SK-N-SH (cell line): ENCODE results near the gene DOK4. TPM values are rescaled to one million over a fixed set of nuclear protein-coding genes. Genes with fewer than 3 reads are reported as not detected.
A peak's percentile ranks its signal among the peaks of the same experiment; 100 is the strongest.

ENCODE experiments used
- CTCF ChIA-PET: fragments of 300-600, 350-600 bp; formaldehyde crosslinking; extraction: SDS; loops from one replicate; lab custom pipeline; 2021; lab: Yijun Ruan, JAX
- POLR2A ChIA-PET: fragments of 350-600 bp; sonication (Branson Sonifier 250); formaldehyde crosslinking; extraction: SDS; loops from one replicate; lab custom pipeline; 2020; ENCODE audit warnings: antibody characterized with exemption, inconsistent platforms; lab: Yijun Ruan, JAX
- DNase-seq: peaks from one replicate; pipeline ENCODE4 v3.0.0; 2012
- H2AFZ ChIP-seq: fragments of 200-600 bp; sonication (generic); 2 replicates; pipeline ENCODE4 v1.8.1; 2016; ENCODE audit warnings: antibody characterized with exemption, mild to moderate bottlenecking, low read depth
- H3F3A ChIP-seq: fragments of 200-600 bp; sonication (generic); replicated peaks from 2 replicates; pipeline ENCODE3; 2016; ENCODE audit warnings: antibody characterized with exemption, mild to moderate bottlenecking; ENCODE audit not compliant: insufficient read depth
- H3K27ac ChIP-seq, 2 experiments: fragments of 200-500 bp in 1 of 2; fragments of 200-600 bp in 1 of 2; sonication (Bioruptor generic) in 1 of 2; sonication (generic), shearing (Covaris generic) in 1 of 2; 2 replicates each; pipeline versions ENCODE4 v1.5.1 to v1.6.1; 2014 to 2016; ENCODE audit warnings: low read depth in 2 of 2, inconsistent platforms in 1 of 2, low read length in 1 of 2, mild to moderate bottlenecking in 1 of 2, mixed read lengths in 1 of 2
- H3K27me3 ChIP-seq: fragments of 200-600 bp; sonication (generic), shearing (Covaris generic); 2 replicates; pipeline ENCODE4 v1.6.1; 2016; ENCODE audit warnings: mixed run types; ENCODE audit not compliant: insufficient read depth
- H3K36me3 ChIP-seq, 2 experiments: fragments of 200-500 bp in 1 of 2; fragments of 200-600 bp in 1 of 2; sonication (Bioruptor generic) in 1 of 2; sonication (generic) in 1 of 2; replicated peaks in 1 of 2; 2 replicates each; pipeline versions ENCODE3 to v1.5.1; 2014 to 2016; ENCODE audit warnings: low read length in 1 of 2, mild to moderate bottlenecking in 1 of 2; ENCODE audit not compliant: insufficient read depth in 2 of 2, control insufficient read depth in 1 of 2
- H3K4me1 ChIP-seq, 2 experiments: fragments of 200-500 bp in 1 of 2; fragments of 200-600 bp in 1 of 2; sonication (Bioruptor generic) in 1 of 2; sonication (generic), shearing (Covaris generic) in 1 of 2; 2 replicates each; pipeline versions ENCODE4 v1.5.1 to v1.6.1; 2014 to 2016; ENCODE audit warnings: low read depth in 1 of 2, low read length in 1 of 2, mixed run types in 1 of 2; ENCODE audit not compliant: insufficient read depth in 2 of 2, control insufficient read depth in 1 of 2
- H3K4me2 ChIP-seq: fragments of 200-600 bp; sonication (generic), shearing (Covaris generic); 2 replicates; pipeline ENCODE4 v1.6.1; 2017; ENCODE audit warnings: mixed run types
- H3K4me3 ChIP-seq, 2 experiments: fragments of 200-500 bp in 1 of 2; fragments of 200-600 bp in 1 of 2; sonication (Bioruptor generic) in 1 of 2; sonication (generic), shearing (Covaris generic) in 1 of 2; 2 replicates each; pipeline versions ENCODE4 v1.5.1 to v1.8.1; 2014 to 2016; ENCODE audit warnings: low read depth in 2 of 2, inconsistent platforms in 1 of 2, low read length in 1 of 2, mild to moderate bottlenecking in 1 of 2, mixed read lengths in 1 of 2, moderate library complexity in 1 of 2
- H3K79me2 ChIP-seq: fragments of 200-600 bp; sonication (generic); 2 replicates; pipeline ENCODE4 v1.8.1; 2017; ENCODE audit warnings: mild to moderate bottlenecking; ENCODE audit not compliant: insufficient read depth
- H3K9ac ChIP-seq: fragments of 200-600 bp; sonication (generic); 2 replicates; pipeline ENCODE4 v1.6.1; 2017; ENCODE audit warnings: mixed run types
- H3K9me2 ChIP-seq: fragments of 200-600 bp; sonication (generic); 2 replicates; pipeline ENCODE4 v1.6.1; 2017; ENCODE audit warnings: mixed run types
- H3K9me3 ChIP-seq: fragments of 200-600 bp; sonication (generic); 2 replicates; pipeline ENCODE4 v1.6.1; 2017; ENCODE audit warnings: mixed run types, mild to moderate bottlenecking, moderate library complexity
- H4K20me1 ChIP-seq: fragments of 200-600 bp; sonication (generic); 2 replicates; pipeline ENCODE4 v1.6.1; 2017; ENCODE audit warnings: mild to moderate bottlenecking, mixed run types; ENCODE audit not compliant: insufficient read depth
- CTCF ChIP-seq: fragments of 200-600 bp; sonication (generic); IDR thresholded peaks from 2 replicates; pipeline ENCODE4 v1.6.1; 2017; ENCODE audit warnings: antibody characterized with exemption, mild to moderate bottlenecking, moderate library complexity
- ELF1 ChIP-seq: IDR thresholded peaks from 2 replicates; pipeline ENCODE4 v1.4.0; 2012
- EP300 ChIP-seq, 2 experiments: IDR thresholded peaks; 2 replicates each; pipeline versions ENCODE4 v1.4.0 to v1.6.1; 2012; ENCODE audit warnings: borderline replicate concordance in 1 of 2, low read depth in 1 of 2, low read length in 1 of 2
- EZH2phosphoT487 ChIP-seq: fragments of 200-600 bp; sonication (generic); IDR thresholded peaks from 2 replicates; pipeline ENCODE4 v1.6.1; 2017; ENCODE audit warnings: low read depth, mixed run types, mild to moderate bottlenecking, antibody characterized with exemption, moderate library complexity, borderline replicate concordance
- FOXJ3 ChIP-seq: sonication (generic); formaldehyde crosslinking; IDR thresholded peaks from 2 replicates; pipeline ENCODE4 v1.5.1; 2020; ENCODE audit warnings: mild to moderate bottlenecking, missing genetic modification reagents
- GABPA ChIP-seq: IDR thresholded peaks from 2 replicates; pipeline ENCODE4 v1.4.0; 2012; ENCODE audit warnings: low read depth, mild to moderate bottlenecking
- MAX ChIP-seq: IDR thresholded peaks from 2 replicates; pipeline ENCODE4 v1.4.0; 2012; ENCODE audit warnings: low read depth
- MXI1 ChIP-seq: IDR thresholded peaks from 2 replicates; pipeline ENCODE4 v1.6.1; 2012; ENCODE audit warnings: mild to moderate bottlenecking, low read depth, low read length, improper control_type of control experiment
- RFX5 ChIP-seq: IDR thresholded peaks from 2 replicates; pipeline ENCODE4 v1.6.1; 2012; ENCODE audit warnings: mild to moderate bottlenecking, improper control_type of control experiment, low read length
- SMC3 ChIP-seq: IDR thresholded peaks from 2 replicates; pipeline ENCODE4 v1.6.1; 2012; ENCODE audit warnings: low read depth, low read length, improper control_type of control experiment
- USF2 ChIP-seq: fragments of 150-350 bp; IDR thresholded peaks from 2 replicates; pipeline ENCODE4 v1.6.1; 2017; ENCODE audit warnings: antibody characterized with exemption, low read length, low read depth, borderline replicate concordance
- WGBS: methylation state at CpG from one replicate; pipeline ENCODE4 v1.1.6; 2017; ENCODE audit warnings: low lambda C conversion rate; 5-methylcytosine and 5-hydroxymethylcytosine counted together
- polyA plus RNA-seq, 3 experiments: library from polyadenylated mRNA; depleted of rRNA; stranded (reverse); fragments of >200 nt; gene quantifications; 2 replicates each; pipeline ENCODE4 v1.2.3, GENCODE V29; 2012

DOK4 gene
- polyA plus RNA-seq, 1 of the 3 experiments (the other 2 are of a cell fraction), result 28.4 TPM

- POLR2A ChIA-PET, result interaction anchor here (1.1 to 1.8 kb wide), 2 partner anchors 18 to 23 kb away, joined by 4 to 8 read pairs; partner anchors contain the start of gene DOK4
- no peak for TF ChIP-seq ELF1
- peak in 1 of 2 experiments; percentile 57; a peak in 1 of 4 replicates for TF ChIP-seq EP300 (IDR thresholded peaks at IDR 0.05; ENCODE audit: borderline replicate concordance in 1 of 2, low read depth in 1 of 2, low read length in 1 of 2)
- WGBS, result 28% methylated on average over 5 of the region's 6 CpGs
- no peaks in the 10 kb centered on the region for H3K9me3 ChIP-seq
- no peaks in the 10 kb centered on the region for H3K9me2 ChIP-seq
- H3K27me3 ChIP-seq, result no peaks in the 10 kb centered on the region
- no peaks in the 10 kb centered on the region for H3F3A ChIP-seq
- H2AFZ ChIP-seq, result no peak overlapping the region
- H3K36me3 ChIP-seq, result no peaks in the 10 kb centered on the region
- peak; percentile 77 for DNase-seq
- CTCF ChIA-PET, result interaction anchor here (1.0 to 2.1 kb wide), 2 partner anchors 16 to 204 kb away, joined by 5 to 10 read pairs; no protein-coding TSS in a partner anchor
- H3K4me1 ChIP-seq, result peaks cover 0 to 40% of the 10 kb centered on the region in 2 experiments; a peak in 1 of 4 replicates
- no peak overlapping the region for H3K4me2 ChIP-seq
- no peaks in the 10 kb centered on the region for H4K20me1 ChIP-seq
- H3K27ac ChIP-seq, result peak overlapping the region in 1 of 2 experiments; percentile 35; a peak in 2 of 4 replicates
- no peak overlapping the region for H3K4me3 ChIP-seq
- no peaks in the 10 kb centered on the region for H3K79me2 ChIP-seq
- no peak overlapping the region for H3K9ac ChIP-seq
Observed at GRCh38 chr16:57504001-57504400, 17.7 kb upstream of the DOK4 start.

GRCh38 chr16:57503366-57503765 lies 17.1 kb upstream of the DOK4 start:
- POLR2A ChIA-PET, result interaction anchor here (1.1 to 1.8 kb wide), 2 partner anchors 17 to 23 kb away, joined by 4 to 8 read pairs; partner anchors contain the start of gene DOK4
- Histone ChIP-seq H3K4me1 (peaks cover 0 to 34% of the 10 kb centered on the region in 2 experiments; a peak in 1 of 4 replicates), H3K9ac (no peak overlapping the region), H4K20me1 (no peaks in the 10 kb centered on the region), H3K4me3 (no peak overlapping the region), H3K27me3 (no peaks in the 10 kb centered on the region), H3K27ac (peak overlapping the region in 1 of 2 experiments; percentile 35; a peak in 2 of 4 replicates), H3K9me2 (no peaks in the 10 kb centered on the region), H3K36me3 (no peaks in the 10 kb centered on the region), H3K9me3 (no peaks in the 10 kb centered on the region), H3K79me2 (no peaks in the 10 kb centered on the region), H3F3A (no peaks in the 10 kb centered on the region), H2AFZ (no peak overlapping the region), H3K4me2 (no peak overlapping the region)
- no peak for TF ChIP-seq FOXJ3 (CRISPR knock-in tag)
- TF ChIP-seq USF2, result no peak
- TF ChIP-seq MXI1, result no peak
- no peak for TF ChIP-seq RFX5
- TF ChIP-seq GABPA, result no peak
- TF ChIP-seq CTCF, result no peak
- no peak for TF ChIP-seq EP300 (IDR thresholded peaks at IDR 0.05; ENCODE audit: borderline replicate concordance in 1 of 2, low read depth in 1 of 2, low read length in 1 of 2)
- TF ChIP-seq SMC3, result no peak
- TF ChIP-seq MAX, result no peak
- no peak for TF ChIP-seq EZH2phosphoT487
- WGBS, result 90% methylated on average over 14 of the region's 15 CpGs
- CTCF ChIA-PET, result interaction anchor here (0.9 to 2.1 kb wide), 2 partner anchors 16 to 17 kb away, joined by 3 to 10 read pairs; no protein-coding TSS in a partner anchor
- DNase-seq, result no peak
